HCT116 (cell line): ENCODE data around the gene HS6ST1. TPM values are rescaled to one million over a fixed set of nuclear protein-coding genes. Genes with fewer than 3 reads are reported as not detected.

Source experiments
- ATAC-seq: fragments of 200-7000 bp; cut with Tn5 transposase; 2 replicates; pipeline ENCODE4 v1.9.1; 2020; ENCODE audit warnings: mild to moderate bottlenecking, moderate library complexity
- BruUV-seq: library from RNA; stranded (reverse); fragments of 400-500 nt; replicated peaks from 2 replicates; lab custom pipeline; 2021; lab: Mats Ljungman, UMichigan
- CTCF ChIA-PET: fragments of 300-600 bp; sonication (Branson Sonifier 250); formaldehyde crosslinking; loops from one replicate; lab custom pipeline; 2021; ENCODE audit warnings: antibody characterized with exemption; lab: Charles Lee
- POLR2A ChIA-PET: fragments of 300-600, 350-600 bp; sonication (Branson Sonifier 250); formaldehyde crosslinking; loops from one replicate; lab custom pipeline; 2021; ENCODE audit warnings: antibody characterized with exemption; lab: Charles Lee
- RAD21 ChIA-PET, 2 experiments: fragments of 300-600 bp; sonication (Branson Sonifier 250); formaldehyde crosslinking; loops; one replicate each; lab custom pipeline; 2023; ENCODE audit warnings: low total read pairs in 2 of 2; ENCODE audit not compliant: uncharacterized antibody in 2 of 2, unreplicated experiment in 2 of 2, low non-redundant PET in 1 of 2; lab: Charles Lee
- DNase-seq: peaks from one replicate; pipeline ENCODE4 v3.0.0-alpha.2; 2010; ENCODE audit warnings: low read depth, low spot score
- H2AFZ ChIP-seq: fragments of 200-600 bp; shearing (Covaris generic), sonication (generic); 2 replicates; pipeline ENCODE4 v1.6.1; 2017; ENCODE audit warnings: low read depth, mixed run types, mixed read lengths, antibody characterized with exemption, low read length; ENCODE audit not compliant: poor library complexity, severe bottlenecking
- H3K27ac ChIP-seq: 2 replicates; pipeline ENCODE4 v1.5.1; 2012; ENCODE audit warnings: low read depth, low read length
- H3K27me3 ChIP-seq: fragments of 200-600 bp; sonication (generic); 2 replicates; pipeline ENCODE4 v1.6.1; 2016; ENCODE audit warnings: mixed run types, low read length, mixed read lengths; ENCODE audit not compliant: insufficient read depth
- H3K36me3 ChIP-seq, 2 experiments: fragments of 200-500 bp in 1 of 2; fragments of 200-600 bp in 1 of 2; sonication (Bioruptor generic) in 1 of 2; sonication (generic) in 1 of 2; 2 replicates each; pipeline versions ENCODE4 v1.5.1 to v1.6.1; 2014 to 2016; ENCODE audit warnings: low read length in 2 of 2, inconsistent platforms in 1 of 2, mixed read lengths in 1 of 2, mixed run types in 1 of 2; ENCODE audit not compliant: insufficient read depth in 2 of 2, control insufficient read depth in 1 of 2
- H3K4me1 ChIP-seq, 2 experiments: fragments of 200-600 bp in 1 of 2; sonication (generic) in 1 of 2; 2 replicates each; pipeline versions ENCODE4 v1.5.1 to v1.6.1; 2012 to 2017; ENCODE audit warnings: low read length in 2 of 2, inconsistent platforms in 1 of 2, mild to moderate bottlenecking in 1 of 2, mixed read lengths in 1 of 2, mixed run types in 1 of 2, moderate library complexity in 1 of 2; ENCODE audit not compliant: insufficient read depth in 2 of 2, control insufficient read depth in 1 of 2
- H3K4me2 ChIP-seq: fragments of 200-600 bp; sonication (generic); 2 replicates; pipeline ENCODE4 v1.6.1; 2017; ENCODE audit warnings: mixed run types, low read length, mixed read lengths
- H3K4me3 ChIP-seq, 2 experiments: fragments of 200-600 bp in 1 of 2; sonication (generic) in 1 of 2; replicated peaks in 1 of 2; 2 replicates each; pipeline ENCODE4 v1.5.1; 2011 to 2016; ENCODE audit warnings: low read length in 2 of 2, control low read depth in 1 of 2, low read depth in 1 of 2, mild to moderate bottlenecking in 1 of 2, mixed read lengths in 1 of 2, mixed run types in 1 of 2
- H3K79me2 ChIP-seq: fragments of 200-600 bp; sonication (generic); 2 replicates; pipeline ENCODE4 v1.6.1; 2017; ENCODE audit warnings: mild to moderate bottlenecking, mixed run types, low read length, moderate library complexity, mixed read lengths; ENCODE audit not compliant: insufficient read depth
- H3K9ac ChIP-seq: fragments of 200-600 bp; sonication (generic); 2 replicates; pipeline ENCODE4 v1.6.1; 2016; ENCODE audit warnings: low read length, mixed read lengths
- H3K9me2 ChIP-seq: fragments of 200-600 bp; sonication (generic), shearing (Covaris generic); 2 replicates; pipeline ENCODE4 v1.6.1; 2017; ENCODE audit warnings: mixed run types, mild to moderate bottlenecking, moderate library complexity; ENCODE audit not compliant: insufficient read depth
- H3K9me3 ChIP-seq, 2 experiments: fragments of 200-500 bp in 1 of 2; fragments of 200-600 bp in 1 of 2; sonication (Bioruptor generic) in 1 of 2; sonication (generic) in 1 of 2; 2 replicates each; pipeline ENCODE4 v1.6.1; 2014 to 2017; ENCODE audit warnings: low read length in 2 of 2, mixed read lengths in 2 of 2, inconsistent platforms in 1 of 2, low read depth in 1 of 2, mild to moderate bottlenecking in 1 of 2, mixed run types in 1 of 2, moderate library complexity in 1 of 2; ENCODE audit not compliant: control insufficient read depth in 1 of 2, insufficient read depth in 1 of 2
- H4K20me1 ChIP-seq: fragments of 200-600 bp; sonication (generic), shearing (Covaris generic); 2 replicates; pipeline ENCODE4 v1.6.1; 2017; ENCODE audit warnings: mixed run types, mild to moderate bottlenecking, moderate library complexity; ENCODE audit not compliant: insufficient read depth
- CBX3 ChIP-seq: IDR thresholded peaks from 2 replicates; pipeline ENCODE4 v1.6.1; 2012; ENCODE audit warnings: low read depth
- POLR2AphosphoS5 ChIP-seq: IDR thresholded peaks from 2 replicates; pipeline ENCODE4 v1.6.1; 2011; ENCODE audit warnings: mild to moderate bottlenecking, low read depth, low read length, moderate library complexity
- YY1 ChIP-seq: IDR thresholded peaks from 2 replicates; pipeline ENCODE4 v1.6.1; 2011; ENCODE audit warnings: low read length, low read depth, moderate library complexity, mild to moderate bottlenecking; ENCODE audit not compliant: insufficient replicate concordance; ENCODE audit errors: extremely low read depth
- ZNF274 ChIP-seq: fragments of 200-500 bp; sonication (Bioruptor generic); IDR thresholded peaks from 2 replicates; pipeline ENCODE4 v1.6.1; 2014; ENCODE audit warnings: mild to moderate bottlenecking, low read depth, low read length, inconsistent platforms
- intact Hi-C: fragments of 100-400 bp; cut with micrococcal nuclease; formaldehyde crosslinking; loops from 2 replicates; pipeline ENCODE4 v1.10.0; 2022
- total RNA-seq: library from RNA; stranded (reverse); gene quantifications from one replicate; pipeline ENCODE4 v1.2.1, GENCODE V29; 2021; ENCODE audit not compliant: unreplicated experiment
- TF ChIP-seq, protein P1 (sequence below), 3 experiments: fragments of 200-600 bp in 1 of 3; sonication (generic) in 1 of 3; IDR thresholded peaks in 2 of 3; conservative IDR thresholded peaks in 1 of 3; 2 replicates each; pipeline ENCODE4 v1.5.1; 2012 to 2017; ENCODE audit warnings: low read depth in 2 of 3, low read length in 2 of 3, antibody characterized with exemption in 1 of 3, borderline replicate concordance in 1 of 3, control low read depth in 1 of 3, mild to moderate bottlenecking in 1 of 3, mixed read lengths in 1 of 3, mixed run types in 1 of 3, moderate library complexity in 1 of 3; ENCODE audit not compliant: insufficient read depth in 1 of 3

HS6ST1 gene
- total RNA-seq, 1 experiment from 2014 or later = 35.0 TPM

DNA sequence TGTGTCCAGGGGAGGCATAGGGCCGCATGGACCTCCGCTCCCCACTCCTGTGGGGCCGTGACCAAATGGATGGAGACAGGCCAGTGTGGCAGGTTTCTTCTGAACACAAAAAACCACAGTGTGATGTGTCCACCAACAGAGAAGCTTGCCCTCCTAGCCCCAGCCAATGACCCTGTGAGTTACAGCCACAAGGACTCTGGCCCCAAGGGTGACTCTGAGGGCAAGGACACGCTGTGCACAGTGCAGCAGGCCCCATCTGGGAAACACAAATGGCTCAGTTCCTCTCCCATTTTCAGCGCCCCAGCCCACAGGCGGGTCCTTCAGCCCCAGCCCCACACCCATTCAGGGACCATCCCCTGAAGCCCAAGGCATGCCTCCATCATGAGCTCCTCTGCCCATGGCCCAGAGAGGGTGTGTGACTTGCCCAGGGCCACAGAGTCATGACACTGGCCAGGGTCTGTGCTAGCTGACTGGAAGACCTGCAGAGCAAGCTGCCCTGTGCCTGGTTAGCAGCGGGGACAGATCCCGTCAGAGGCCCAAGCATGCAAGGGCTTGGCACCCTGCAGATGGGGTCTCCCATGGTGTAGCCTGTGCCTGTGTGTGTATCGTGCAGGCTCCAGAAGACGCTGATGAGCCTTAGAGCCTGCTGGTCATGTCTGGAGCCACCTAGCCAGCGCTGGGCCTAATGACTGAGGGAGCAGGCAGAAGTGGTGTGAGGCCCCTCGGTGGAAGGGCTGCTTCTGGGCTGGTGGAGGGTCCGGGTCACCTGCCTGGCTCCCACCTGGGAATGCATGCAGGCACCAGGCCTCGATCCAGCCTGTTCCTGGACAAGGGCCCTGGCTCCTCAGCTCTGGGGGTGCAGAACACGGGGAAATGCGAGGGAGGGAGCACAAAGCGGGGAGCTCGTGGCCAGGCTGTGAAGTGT is 47.7 kb downstream of the HS6ST1 start:
- Histone ChIP-seq H3K27ac (no peak overlapping the region), H3K27me3 (no peaks in the 10 kb centered on the region), H2AFZ (no peak overlapping the region), H3K9me2 (no peaks in the 10 kb centered on the region), H4K20me1 (no peaks in the 10 kb centered on the region)
- no peak for ATAC-seq
- RAD21 ChIA-PET = no interaction called here
- TF ChIP-seq ZNF274 = no peak
- TF ChIP-seq, protein P1, sequence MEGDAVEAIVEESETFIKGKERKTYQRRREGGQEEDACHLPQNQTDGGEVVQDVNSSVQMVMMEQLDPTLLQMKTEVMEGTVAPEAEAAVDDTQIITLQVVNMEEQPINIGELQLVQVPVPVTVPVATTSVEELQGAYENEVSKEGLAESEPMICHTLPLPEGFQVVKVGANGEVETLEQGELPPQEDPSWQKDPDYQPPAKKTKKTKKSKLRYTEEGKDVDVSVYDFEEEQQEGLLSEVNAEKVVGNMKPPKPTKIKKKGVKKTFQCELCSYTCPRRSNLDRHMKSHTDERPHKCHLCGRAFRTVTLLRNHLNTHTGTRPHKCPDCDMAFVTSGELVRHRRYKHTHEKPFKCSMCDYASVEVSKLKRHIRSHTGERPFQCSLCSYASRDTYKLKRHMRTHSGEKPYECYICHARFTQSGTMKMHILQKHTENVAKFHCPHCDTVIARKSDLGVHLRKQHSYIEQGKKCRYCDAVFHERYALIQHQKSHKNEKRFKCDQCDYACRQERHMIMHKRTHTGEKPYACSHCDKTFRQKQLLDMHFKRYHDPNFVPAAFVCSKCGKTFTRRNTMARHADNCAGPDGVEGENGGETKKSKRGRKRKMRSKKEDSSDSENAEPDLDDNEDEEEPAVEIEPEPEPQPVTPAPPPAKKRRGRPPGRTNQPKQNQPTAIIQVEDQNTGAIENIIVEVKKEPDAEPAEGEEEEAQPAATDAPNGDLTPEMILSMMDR (IDR thresholded peaks at IDR 0.05 in 2 of 3, conservative IDR thresholded peaks at IDR 0.05 in 1 of 3; ENCODE audit: borderline replicate concordance in 1 of 3, insufficient read depth in 1 of 3, low read depth in 2 of 3, low read length in 2 of 3) = no peak
- no peak for TF ChIP-seq YY1
- TF ChIP-seq POLR2AphosphoS5 = no peak
- TF ChIP-seq CBX3 = no peak
- TF ChIP-seq, all 23 proteins: peak for 0
- intact Hi-C loops = no loop called here
- H3K9ac ChIP-seq = no peak overlapping the region
- no peak overlapping the region for H3K4me2 ChIP-seq
- DNase-seq = no peak
- H3K4me1 ChIP-seq = no peaks in the 10 kb centered on the region
- no TSS peak for BruUV-seq
- H3K4me3 ChIP-seq = no peak overlapping the region
- CTCF ChIA-PET = no interaction called here
- no peaks in the 10 kb centered on the region for H3K79me2 ChIP-seq
- H3K9me3 ChIP-seq = peaks cover 7 to 9% of the 10 kb centered on the region in 2 experiments; a peak in 2 of 4 replicates
- H3K36me3 ChIP-seq = peaks cover 3% of the 10 kb centered on the region in 2 experiments; a peak in 2 of 4 replicates
- POLR2A ChIA-PET = no interaction called here
